GM19238 (cell line): Measurements from ENCODE around the gene LAMB3.
A peak's percentile ranks its signal among the peaks of the same experiment; 100 is the strongest.
"Not testable (repeated sequence)": the region's sequence is repeated elsewhere in the genome, so short reads cannot be mapped to it uniquely, and the experiment has no call there.

ENCODE experiments used
- DNase-seq: peaks from one replicate; pipeline ENCODE4 v3.0.0; 2011; ENCODE audit warnings: low spot score; ENCODE audit not compliant: insufficient read length

The LAMB3 gene

DNA sequence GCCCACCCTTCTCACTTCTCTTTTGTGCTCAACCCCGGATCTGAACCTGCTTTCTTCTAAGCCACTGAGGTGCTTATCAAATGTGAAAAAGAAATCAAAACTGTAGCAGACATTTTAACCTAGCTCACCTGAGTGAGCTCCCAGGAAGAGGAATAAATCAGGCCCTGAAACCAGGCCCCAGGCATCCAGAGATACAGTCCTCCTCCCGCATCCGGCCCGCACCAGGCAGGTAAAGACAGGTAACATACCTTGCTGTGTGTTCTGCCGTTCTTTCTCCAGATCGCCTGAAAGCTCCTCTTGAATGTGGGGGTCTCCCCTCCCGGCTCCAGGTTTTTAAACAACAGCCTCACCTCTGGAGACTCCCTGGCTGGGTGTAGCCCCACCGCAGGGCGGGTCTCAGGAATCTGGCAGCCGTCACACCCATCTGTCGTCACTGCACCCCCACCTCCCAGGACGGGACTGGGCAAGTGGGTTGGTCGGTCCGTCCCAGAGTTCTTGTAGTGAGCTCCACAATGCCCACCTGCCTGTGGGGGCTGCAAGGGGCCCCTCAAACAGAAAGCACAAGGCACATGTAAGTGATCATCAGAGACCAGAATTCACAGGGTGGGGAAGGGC is at the start of gene LAMB3:
Gene LAMB3 (minus strand): TSS at position 305 of the 615 bp plus-strand sequence. CDS start 1,481 bp downstream, outside the sequence.
- DNase-seq = no peak

DNA sequence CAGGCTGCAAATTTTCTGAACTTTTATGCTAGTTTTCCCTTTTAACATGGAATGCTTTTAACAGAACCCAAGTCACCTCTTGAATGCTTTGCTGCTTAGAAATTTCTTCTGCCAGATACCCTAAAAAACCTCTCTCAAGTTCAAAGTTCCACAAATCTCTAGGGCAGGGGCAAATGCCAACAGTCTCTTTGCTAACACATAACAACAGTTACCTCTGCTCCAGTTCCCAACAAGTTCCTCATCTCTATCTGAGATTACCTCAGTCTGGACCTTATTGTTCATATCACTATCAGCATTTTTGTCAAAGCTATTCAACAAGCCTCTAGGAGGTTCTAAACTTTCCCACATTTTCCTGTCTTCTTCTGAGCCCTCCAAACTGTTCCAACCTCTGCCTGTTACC is 48.5 kb upstream of the LAMB3 start:
- DNase-seq = not testable (repeated sequence)

DNA sequence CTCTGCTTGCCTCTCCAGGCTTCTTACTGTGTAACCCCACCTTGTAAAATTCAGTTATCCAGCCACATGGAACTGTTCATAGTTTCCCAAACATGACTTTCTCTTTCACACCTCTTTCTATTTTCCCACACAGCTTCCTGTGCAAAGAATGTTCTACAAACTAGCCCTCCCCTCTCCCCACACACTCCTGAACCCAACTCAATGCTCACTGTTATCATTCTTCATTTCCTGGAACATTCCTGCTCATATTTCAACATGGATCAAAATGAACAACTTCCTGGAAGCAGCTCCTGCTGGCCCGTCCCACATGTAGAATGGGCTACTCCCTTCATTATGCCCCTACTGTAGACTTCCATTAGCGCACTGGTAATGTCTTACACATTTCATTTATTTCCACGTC is 44.9 kb upstream of the LAMB3 start:
- DNase-seq = no peak

DNA sequence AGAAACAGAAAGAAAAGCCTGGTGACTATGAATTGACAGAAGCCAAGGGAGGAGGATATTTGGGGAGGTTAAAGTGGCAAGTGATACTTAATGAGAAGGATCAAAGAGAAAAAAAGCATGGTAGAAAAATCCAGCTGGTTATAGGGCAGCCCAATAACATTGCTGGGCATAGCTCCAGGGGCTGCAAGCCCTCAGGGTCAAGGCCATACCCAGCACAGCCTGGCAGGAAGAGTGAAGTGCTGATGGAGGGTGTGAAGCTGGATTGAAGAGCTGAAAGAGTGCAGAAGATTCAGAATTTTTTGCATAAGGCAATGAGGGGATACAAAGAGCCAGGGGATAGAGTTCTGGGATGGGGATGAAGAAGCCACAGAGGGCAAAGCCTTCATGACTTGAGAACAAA is 44.4 kb upstream of the LAMB3 start:
- DNase-seq = no peak

DNA sequence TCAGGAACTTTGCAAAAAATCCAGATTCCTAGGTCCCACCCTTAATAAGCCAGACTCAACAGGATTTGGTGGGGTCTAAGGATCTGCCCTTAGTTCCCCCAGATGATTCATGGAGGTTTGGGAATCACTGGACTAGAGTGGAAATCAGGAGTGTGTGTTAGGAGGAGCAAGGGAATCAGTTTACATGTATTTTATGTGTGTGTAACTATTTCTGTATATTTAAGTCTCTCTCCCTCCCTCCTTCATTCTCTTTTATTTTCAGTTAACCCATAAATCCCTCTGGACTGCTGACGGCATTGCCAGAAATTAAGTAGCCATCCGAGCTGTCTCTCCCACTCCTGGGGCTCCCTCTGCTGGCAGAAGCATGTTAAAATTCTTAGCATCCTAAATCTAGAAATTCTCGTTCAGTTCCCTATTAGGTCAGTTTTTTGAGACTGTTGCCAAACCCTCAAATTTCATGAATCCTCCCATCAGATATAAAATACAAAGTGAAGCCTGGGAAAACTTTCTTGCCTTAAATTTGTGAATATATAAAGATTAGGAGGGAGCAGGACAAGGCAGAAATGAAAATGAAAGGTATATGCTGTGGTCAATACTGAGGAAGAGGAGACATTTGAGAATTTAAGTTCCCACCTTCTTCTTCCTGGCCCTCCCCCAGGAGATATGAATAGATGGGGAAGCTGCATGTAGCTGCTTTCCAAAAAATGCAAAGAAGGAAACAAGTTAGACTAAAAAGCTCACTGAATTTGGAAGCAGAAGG is 40.7 kb upstream of the LAMB3 start:
- DNase-seq = peak; percentile 56

DNA sequence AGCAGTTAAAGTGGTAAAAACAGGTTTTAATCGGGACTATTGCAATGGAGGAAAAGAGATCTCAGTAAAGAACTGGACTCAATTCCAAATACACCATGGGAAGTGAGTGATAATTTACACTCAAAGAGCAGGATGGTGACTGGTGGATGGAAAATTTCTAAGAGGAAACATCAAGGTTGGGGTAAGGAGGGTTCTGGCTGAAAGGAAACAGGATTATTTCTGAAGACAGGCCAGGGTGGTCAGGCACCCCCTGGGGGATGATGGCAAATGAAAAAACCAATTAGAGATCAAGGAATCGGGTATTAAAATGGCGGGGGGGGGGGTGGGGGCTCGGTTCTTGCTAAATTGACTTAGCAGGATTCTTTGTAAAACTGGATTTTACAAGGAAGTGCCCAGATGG is 40.1 kb upstream of the LAMB3 start:
- DNase-seq = no peak

DNA sequence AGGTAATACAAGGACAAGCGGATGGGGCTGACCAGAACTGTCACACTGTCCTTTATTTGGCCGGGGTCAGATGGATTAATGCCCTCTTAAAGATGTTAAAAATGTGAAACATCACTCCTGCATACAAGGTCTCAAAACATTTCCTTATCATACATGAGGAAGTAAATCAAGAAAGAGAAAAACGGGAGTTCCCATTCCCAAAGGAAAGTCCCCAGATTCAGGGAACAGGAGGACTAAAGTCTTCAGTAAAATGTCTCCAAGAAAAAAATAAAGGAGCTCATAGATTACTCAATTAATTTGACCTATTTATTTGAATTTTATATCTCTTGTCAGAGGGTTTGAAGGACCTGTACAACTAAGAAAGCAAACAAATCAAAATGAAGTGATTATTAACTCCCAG is 39.0 kb upstream of the LAMB3 start:
- DNase-seq = no peak

DNA sequence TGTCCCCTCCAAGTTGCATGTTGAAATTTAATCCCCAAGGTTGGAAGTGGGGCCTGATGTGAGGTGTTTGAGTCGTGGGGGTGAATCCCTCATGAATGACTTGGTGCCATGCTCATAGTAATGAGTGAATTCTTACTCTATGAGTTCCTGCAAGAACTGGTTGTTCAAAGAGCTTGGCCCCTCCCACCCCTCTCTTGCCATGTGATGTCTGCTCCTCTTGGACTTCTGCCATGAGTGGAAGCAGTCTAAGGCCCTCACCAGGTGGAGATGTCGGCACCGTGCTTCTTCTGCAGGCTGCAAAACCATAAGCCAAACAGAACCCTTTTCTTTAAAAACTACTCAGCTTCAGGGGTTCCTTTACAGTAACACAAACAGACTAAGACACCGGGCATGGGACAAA is 37.3 kb upstream of the LAMB3 start:
- DNase-seq = no peak

DNA sequence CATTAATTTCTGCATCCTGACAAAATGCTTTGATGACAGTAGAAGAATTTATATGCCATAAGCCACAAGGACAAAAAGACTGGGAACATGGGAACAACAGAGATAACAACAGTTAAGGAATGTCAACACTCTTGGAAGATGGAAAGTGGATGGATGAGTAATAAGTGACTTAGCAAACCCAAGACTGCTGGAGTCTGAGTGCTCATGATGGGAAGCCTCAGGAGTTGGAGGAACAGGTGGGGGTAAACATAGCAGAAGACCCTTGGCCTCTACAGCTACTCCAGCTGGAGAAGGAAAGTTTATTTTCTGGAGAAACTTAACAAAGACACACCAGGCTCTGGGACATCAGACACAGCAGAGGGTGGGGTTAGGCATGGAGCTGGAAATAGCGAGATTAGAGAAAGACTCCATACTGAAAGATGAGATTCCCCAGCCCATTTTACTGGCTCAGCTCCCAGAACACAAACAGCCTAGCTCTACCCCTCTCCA is 36.6 kb upstream of the LAMB3 start:
- no peak for DNase-seq

DNA sequence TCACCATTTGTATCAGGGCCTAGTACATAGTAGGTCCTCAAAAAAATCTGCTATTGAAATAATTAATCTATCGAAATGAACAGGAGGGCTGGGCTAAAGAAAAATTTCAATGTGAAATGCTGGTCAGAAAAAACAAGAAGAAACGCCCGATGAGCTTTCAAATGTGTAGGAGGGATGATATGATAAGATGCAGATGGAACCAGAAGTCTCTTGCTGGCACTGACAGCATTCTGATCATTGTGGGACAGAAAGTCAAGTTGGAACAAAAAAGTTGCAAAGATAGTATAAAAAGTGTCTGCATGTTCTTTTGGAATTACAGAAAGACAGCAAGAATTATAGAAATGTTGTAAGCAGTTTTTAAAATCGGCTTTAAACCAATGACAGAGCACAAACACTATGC is 34.1 kb upstream of the LAMB3 start:
- no peak for DNase-seq

DNA sequence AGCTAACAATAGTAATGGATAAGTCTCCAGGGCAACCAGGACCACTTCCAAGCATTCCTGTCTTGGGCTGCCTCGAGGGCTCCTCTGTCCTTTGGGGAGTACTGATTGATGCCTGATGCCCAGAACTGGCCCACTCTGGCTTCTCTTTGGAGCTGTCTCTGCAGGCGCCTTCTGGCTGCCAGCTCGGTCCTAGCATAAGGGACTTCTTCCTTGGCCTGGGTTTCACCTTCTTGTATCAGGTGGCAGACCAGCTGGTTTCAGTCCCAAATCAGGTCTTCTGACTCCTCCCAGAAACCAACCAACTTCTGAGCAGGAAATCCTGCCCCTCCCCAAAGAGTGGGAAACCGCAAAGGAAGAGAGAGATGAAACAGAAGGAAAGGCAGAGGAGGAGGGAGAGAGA is 33.6 kb upstream of the LAMB3 start:
- no peak for DNase-seq

DNA sequence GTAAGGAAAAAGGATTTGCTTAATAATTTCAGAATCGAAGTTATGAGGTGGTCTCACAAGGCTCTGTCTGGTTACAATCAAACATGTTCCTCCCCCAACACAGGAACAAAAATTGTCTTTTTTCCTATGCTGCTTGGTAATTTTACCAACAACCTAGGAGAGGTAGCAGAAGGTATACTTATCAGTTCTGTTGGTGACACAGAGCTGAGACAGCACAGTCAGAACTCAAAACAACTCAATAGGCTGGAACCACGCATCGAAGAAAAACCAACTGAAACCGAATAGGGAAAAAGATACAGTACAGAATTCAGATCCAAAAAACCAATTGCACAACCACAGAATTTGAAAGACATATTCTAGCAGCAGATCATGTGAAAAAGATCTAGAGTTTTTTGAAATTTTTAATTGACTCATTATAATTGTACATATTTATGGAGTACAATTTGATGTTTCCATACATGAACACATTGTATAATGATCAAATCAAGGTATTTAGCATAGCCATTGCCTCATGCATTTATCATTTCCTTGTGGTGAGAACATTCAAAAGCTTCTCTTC is 26.8 kb upstream of the LAMB3 start:
- DNase-seq = no peak

DNA sequence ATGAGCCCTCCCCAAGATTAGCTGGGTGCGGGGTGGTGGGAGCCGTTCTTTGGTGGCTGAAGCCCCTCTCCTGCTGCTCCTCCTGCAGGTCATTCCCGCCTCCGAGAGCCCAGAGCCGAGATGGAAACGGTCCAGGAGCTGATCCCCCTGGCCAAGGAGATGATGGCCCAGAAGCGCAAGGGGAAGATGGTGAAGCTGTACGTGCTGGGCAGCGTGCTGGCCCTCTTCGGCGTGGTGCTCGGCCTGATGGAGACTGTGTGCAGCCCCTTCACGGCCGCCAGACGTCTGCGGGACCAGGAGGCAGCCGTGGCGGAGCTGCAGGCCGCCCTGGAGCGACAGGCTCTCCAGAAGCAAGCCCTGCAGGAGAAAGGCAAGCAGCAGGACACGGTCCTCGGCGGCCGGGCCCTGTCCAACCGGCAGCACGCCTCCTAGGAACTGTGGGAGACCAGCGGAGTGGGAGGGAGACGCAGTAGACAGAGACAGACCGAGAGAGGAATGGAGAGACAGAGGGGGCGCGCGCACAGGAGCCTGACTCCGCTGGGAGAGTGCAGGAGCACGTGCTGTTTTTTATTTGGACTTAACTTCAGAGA is 23.4 kb upstream of the LAMB3 start:
- no peak for DNase-seq

DNA sequence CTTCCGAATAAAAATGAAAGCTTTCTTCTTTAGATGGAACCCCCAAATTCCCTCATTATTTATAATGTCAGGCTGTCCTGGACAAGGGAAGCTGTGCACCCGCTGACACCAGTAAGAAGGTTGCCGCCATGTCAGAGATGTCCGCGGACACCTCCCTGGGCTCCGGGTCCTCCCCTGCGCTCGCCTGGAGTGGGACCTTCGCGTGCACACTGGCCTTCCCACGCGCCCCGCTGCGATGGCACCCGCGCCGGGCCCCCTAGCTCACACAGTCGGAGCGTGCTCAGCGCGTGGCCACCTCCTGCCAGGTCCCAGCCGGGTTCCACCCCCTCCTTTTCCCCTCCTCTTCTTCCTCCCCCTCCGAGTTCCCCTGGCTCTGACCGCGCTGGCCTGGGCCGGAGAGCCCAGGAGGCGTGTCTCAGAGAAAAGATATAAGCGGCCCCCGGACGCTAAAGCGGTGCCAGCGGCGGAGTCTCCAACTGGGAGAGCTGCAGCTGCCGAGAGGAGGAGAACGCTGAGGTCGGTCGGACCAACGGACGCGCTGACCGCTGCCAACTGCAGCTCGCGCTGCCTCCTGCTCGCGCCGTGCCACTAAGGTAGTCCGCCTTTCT is 22.8 kb upstream of the LAMB3 start, which contains the start of gene G0S2:
Gene G0S2 (plus strand): TSS at position 456 of the 608 bp plus-strand sequence. CDS start 273 bp downstream, outside the sequence.
- DNase-seq = no peak

DNA sequence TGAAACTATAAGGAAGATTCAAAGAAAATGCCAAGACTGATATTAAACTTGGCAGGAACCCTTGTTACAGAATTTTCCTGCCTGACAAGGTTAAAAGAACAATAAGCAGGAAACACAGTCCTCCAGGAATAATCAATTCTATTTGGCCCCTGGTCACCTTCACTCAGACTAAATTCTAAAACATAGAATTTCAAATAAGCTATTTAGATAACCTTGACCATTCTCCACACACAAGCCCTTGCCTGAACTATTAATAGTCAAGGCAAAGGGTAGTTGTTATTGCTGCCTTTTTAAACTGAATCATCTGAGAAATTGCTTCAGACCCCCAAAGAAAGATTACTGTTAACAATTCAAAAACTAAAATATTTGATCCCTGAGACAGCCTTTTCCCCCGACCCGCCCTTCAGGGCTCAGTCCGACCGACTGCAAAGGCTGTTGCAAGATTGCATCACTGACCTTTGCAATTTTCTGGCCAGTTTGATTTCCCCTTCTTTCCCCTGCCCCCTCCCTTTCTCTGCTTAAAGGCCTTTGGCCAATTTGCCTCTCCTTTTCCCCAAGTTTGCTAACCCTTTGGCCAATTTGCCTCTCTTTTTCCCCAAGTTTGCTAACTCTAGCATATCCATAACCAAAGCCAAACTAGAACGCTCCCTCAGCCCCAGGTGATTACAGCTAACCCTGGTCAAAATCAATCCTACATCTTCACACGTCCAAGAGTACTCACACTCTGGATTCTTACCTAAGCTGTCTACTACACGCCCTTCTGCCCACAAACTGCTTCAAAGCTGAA is 21.6 kb upstream of the LAMB3 start:
- no peak for DNase-seq

DNA sequence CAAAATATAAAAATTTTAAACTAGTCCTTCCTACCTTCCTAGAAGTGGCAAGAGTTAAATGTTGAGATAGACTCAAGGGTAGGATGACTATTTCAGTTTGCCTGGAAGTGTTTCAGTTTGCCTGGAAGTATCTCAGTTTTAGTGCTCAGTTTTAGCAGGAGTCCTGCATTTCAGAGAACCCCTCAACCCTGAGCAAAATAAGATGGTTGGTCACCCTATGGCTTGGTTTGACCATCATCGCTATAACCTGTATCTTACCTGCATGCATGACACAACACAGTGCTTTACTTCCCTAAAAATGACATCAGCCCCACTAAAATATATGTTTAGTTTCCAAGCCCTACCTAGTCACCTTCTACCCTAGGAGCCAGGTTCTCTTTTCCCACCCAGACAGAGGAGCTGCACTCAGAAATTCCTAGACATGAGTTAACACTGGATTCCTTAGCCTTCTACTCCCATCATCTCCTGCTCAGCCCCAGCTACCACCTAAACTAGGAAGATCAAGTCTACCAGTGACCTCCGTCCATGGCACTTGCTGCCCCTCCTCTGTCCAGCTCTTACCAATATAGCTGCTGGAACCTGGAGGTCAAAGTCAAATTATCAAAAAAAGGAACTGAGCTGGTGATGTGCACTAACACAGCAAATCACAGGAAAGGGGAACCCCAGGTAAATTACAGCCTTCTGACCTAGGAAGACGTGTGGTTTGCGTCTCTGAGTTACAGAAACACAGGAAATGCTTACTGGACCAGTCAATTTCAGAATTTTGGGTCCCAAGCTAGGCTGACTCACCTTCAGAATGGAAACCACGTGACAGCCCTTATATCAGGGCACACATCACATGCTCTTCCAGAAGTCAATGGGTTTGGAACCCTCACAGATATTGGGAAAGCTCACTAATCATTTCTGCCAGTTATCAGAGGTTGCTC is 20.7 kb upstream of the LAMB3 start:
- DNase-seq = peak; percentile 48

DNA sequence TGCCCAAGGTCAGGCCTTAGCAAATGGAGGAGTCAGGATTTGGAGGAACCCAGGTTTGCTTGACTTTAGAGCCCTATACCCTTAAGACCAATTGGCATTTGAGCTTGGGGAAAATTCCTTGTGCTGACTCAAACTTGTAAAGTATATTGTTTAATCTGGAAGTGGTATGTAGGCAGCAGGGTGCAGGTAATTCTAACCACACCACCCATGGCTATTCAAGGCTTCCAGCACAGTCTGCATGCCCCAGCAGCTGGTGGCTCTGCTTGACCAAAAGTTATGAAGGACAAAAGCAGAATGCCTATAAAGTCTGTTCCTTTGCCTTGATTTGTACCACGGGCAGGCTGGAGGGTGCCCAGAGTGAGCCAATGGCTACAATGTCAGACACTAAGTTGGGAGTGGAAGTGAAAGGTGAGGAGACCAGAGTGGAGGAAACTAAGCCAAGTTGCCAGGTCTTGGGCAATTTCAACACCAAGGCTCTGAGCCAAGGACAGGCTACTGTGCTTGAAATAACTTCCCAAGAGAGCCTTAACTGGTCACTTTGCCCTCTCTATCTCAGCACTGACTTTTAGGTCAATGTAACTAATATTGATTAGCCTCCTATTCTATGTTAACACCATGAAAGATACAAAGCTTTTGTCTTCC is 18.3 kb upstream of the LAMB3 start:
- no peak for DNase-seq

DNA sequence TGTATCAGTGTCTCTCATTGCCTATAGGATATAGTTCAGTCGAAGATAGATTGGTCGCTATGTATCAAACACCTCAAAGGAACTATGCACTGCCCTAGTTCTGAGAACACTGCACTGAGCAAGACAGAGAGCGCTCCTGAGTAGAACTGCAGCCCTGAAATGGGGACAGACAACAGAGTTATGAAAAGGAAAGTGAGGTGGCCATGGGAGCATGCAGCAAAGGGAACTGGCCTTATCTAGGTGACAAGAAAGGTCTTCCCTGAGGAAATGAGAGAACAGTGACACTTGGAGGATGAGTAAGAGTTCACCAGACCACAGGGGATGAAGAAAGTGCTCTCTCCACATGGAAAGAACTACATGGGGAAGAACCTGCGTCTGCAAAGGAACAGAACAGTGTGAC is 15.5 kb upstream of the LAMB3 start:
- no peak for DNase-seq

DNA sequence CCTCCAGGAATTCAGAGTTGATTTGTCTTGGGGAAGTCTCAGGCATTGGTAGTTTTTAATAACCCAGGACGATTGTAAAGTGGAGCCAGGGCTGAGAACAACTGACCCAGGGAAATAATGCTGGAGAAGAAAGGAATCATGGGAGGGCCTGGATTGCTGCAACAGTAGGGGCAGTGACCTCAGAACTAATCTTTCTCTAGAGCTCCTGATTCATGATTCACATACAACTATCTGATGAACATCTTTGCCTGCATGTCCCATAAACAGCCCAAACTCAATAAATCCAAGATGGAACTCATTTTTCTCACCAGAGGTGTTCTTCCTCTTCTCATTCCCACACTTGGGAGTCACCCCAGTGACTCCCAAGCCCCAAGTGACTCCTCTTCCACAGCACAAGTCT is 14.9 kb upstream of the LAMB3 start:
- no peak for DNase-seq
